K562 (cell line): ENCODE measurements around the gene VPS13C. TPM values are rescaled to one million over a fixed set of nuclear protein-coding genes. Genes with fewer than 3 reads are reported as not detected.

Experiments used
- ATAC-seq: fragments of 200-7000 bp; cut with Tn5 transposase; 3 replicates; pipeline ENCODE4 v1.9.1; 2020; ENCODE audit warnings: moderate library complexity
- BruUV-seq: library from RNA; stranded (reverse); fragments of 400-500 nt; replicated peaks from 2 replicates; lab custom pipeline; 2021; lab: Mats Ljungman, UMichigan
- CTCF ChIA-PET: fragments of 300-600 bp; formaldehyde crosslinking; extraction: SDS; loops from one replicate; lab custom pipeline; 2021; ENCODE audit warnings: low intra/inter-chr PET ratio; lab: Yijun Ruan, JAX
- POLR2A ChIA-PET: fragments of 300-600, 350-650 bp; sonication (Branson Sonifier 250); formaldehyde crosslinking; extraction: SDS; loops from one replicate; lab custom pipeline; 2021; ENCODE audit warnings: antibody characterized with exemption, inconsistent platforms; lab: Yijun Ruan, JAX
- DNase-seq, 4 experiments: peaks; one replicate each; pipeline versions ENCODE4 v3.0.0 to v3.0.0-alpha.2; 2011 to 2018; ENCODE audit warnings: low spot score in 3 of 4, mixed read lengths in 3 of 4; ENCODE audit errors: extremely low read depth in 1 of 4
- FAIRE-seq: peaks from 2 replicates; lab custom pipeline; 2011; peaks lifted over from hg19 to GRCh38; lab: Jason Lieb, UNC
- H2AFZ ChIP-seq: 2 replicates; pipeline ENCODE4 v1.6.0; 2011; ENCODE audit warnings: low read depth, low read length, control low read depth, inconsistent platforms
- H3K27ac ChIP-seq: fragments of 200-600 bp; 3 replicates; pipeline ENCODE4 v1.8.0; 2011; ENCODE audit warnings: low read depth, mild to moderate bottlenecking, control low read depth, inconsistent platforms, low read length, moderate library complexity, mixed read lengths; ENCODE audit errors: extremely low read depth
- H3K27me3 ChIP-seq, 2 experiments: fragments of 300-600 bp in 1 of 2; 2 replicates in 1 of 2; 3 replicates in 1 of 2; pipeline versions ENCODE4 v1.6.0 to v1.8.0; 2011; ENCODE audit warnings: inconsistent platforms in 2 of 2, low read length in 2 of 2, mild to moderate bottlenecking in 1 of 2, mixed read lengths in 1 of 2, moderate library complexity in 1 of 2; ENCODE audit not compliant: control insufficient read depth in 2 of 2, insufficient read depth in 2 of 2
- H3K36me3 ChIP-seq: fragments of 300-600 bp; 3 replicates; pipeline ENCODE4 v1.8.0; 2011; ENCODE audit warnings: mild to moderate bottlenecking, low read length, inconsistent platforms; ENCODE audit not compliant: control insufficient read depth, insufficient read depth
- H3K4me1 ChIP-seq, 2 experiments: fragments of 200-600 bp in 1 of 2; replicated peaks in 1 of 2; 2 replicates in 1 of 2; 3 replicates in 1 of 2; pipeline versions ENCODE4 v1.5.1 to v1.8.0; 2011; ENCODE audit warnings: inconsistent platforms in 2 of 2, low read length in 2 of 2, mild to moderate bottlenecking in 1 of 2, mixed read lengths in 1 of 2, moderate library complexity in 1 of 2; ENCODE audit not compliant: control insufficient read depth in 2 of 2, insufficient read depth in 2 of 2
- H3K4me2 ChIP-seq: 2 replicates; pipeline ENCODE4 v1.6.1; 2011; ENCODE audit warnings: low read length, control low read depth, inconsistent platforms, mixed read lengths; ENCODE audit not compliant: insufficient read depth
- H3K4me3 ChIP-seq: fragments of 200-600 bp; sonication (generic), shearing (Covaris generic); 2 replicates; pipeline ENCODE4 v1.5.1; 2016; ENCODE audit warnings: control low read depth, inconsistent platforms
- H3K79me2 ChIP-seq: fragments of 200-600 bp; 3 replicates; pipeline ENCODE4 v1.8.0; 2011; ENCODE audit warnings: low read length, inconsistent platforms; ENCODE audit not compliant: control insufficient read depth, insufficient read depth
- H3K9ac ChIP-seq, 2 experiments: 2 replicates each; pipeline versions ENCODE4 v1.6.0 to v1.6.1; 2011; ENCODE audit warnings: low read depth in 2 of 2, low read length in 2 of 2, control low read depth in 1 of 2, inconsistent platforms in 1 of 2, mild to moderate bottlenecking in 1 of 2, mixed read lengths in 1 of 2; ENCODE audit not compliant: insufficient read depth in 1 of 2
- H3K9me1 ChIP-seq: one replicate; pipeline ENCODE4 v1.6.0; 2011; ENCODE audit warnings: inconsistent platforms, mild to moderate bottlenecking, low read length, moderate library complexity; ENCODE audit not compliant: control insufficient read depth, insufficient read depth
- H3K9me3 ChIP-seq: replicated peaks from 2 replicates; pipeline ENCODE4 v1.5.1; 2011; ENCODE audit warnings: low read depth, low read length, inconsistent platforms; ENCODE audit not compliant: control insufficient read depth, insufficient read depth
- H4K20me1 ChIP-seq: replicated peaks from 2 replicates; pipeline ENCODE4 v1.6.1; 2011; ENCODE audit warnings: low read length, inconsistent platforms, mixed read lengths; ENCODE audit not compliant: control insufficient read depth, insufficient read depth
- PURB ChIP-seq: sonication (generic); formaldehyde crosslinking; IDR thresholded peaks from 2 replicates; pipeline ENCODE4 v1.9.0; 2021; ENCODE audit warnings: low read depth, mild to moderate bottlenecking, missing genetic modification reagents
- WGBS: fragments of 100-300 bp; shearing (Covaris generic); methylation state at CpG from one replicate; pipeline ENCODE4 v1.1.6; 2016; ENCODE audit warnings: low coverage, mixed read lengths; ENCODE audit not compliant: insufficient coverage; ENCODE audit errors: missing lambda C conversion rate; 5-methylcytosine and 5-hydroxymethylcytosine counted together
- in situ Hi-C: fragments of 300-500 bp; cut with MboI; formaldehyde crosslinking; loops from 4 replicates; pipeline ENCODE4 v1.15.0; 2018; ENCODE audit warnings: inconsistent platforms, mixed read lengths
- intact Hi-C: fragments of 100-400 bp; cut with micrococcal nuclease; formaldehyde crosslinking; loops from 2 replicates; pipeline ENCODE4 v1.14.2; 2022
- polyA plus RNA-seq, 8 experiments: library from polyadenylated mRNA; depleted of rRNA in 4 of 8; stranded (reverse) in 5 of 8; unstranded in 3 of 8; fragments of >200 nt; fragmentation: Nextera tagmentation in 2 of 8; fragmentation: Illumina TruSeq in 1 of 8; extraction: Ambion mirVana in 2 of 8; extraction: Trizol in 1 of 8; gene quantifications; 2 replicates each; pipeline versions ENCODE4 v1.2.1 to v1.2.3, GENCODE V29; 2011 to 2014; ENCODE audit warnings: inconsistent platforms in 1 of 8, missing spikeins in 1 of 8
- total RNA-seq, 7 experiments: library from RNA; depleted of rRNA in 6 of 7; stranded (reverse); fragments of >200 nt in 6 of 7; fragmentation: Illumina TruSeq in 2 of 7; extraction: Trizol in 2 of 7; gene quantifications; 2 replicates each; pipeline versions ENCODE4 v1.2.1 to v1.2.3, GENCODE V29; 2011 to 2021; ENCODE audit warnings: low replicate concordance in 1 of 7
- TF ChIP-seq, protein P1 (sequence below): fragments of 250-450 bp; sonication (Bioruptor Pico); IDR thresholded peaks from 2 replicates; pipeline ENCODE4 v1.8.0; 2021; ENCODE audit warnings: moderate library complexity, mild to moderate bottlenecking, inconsistent platforms
- TF ChIP-seq, protein P2 (sequence below): sonication (generic); formaldehyde crosslinking; IDR thresholded peaks from 2 replicates; pipeline ENCODE4 v1.9.0; 2022; ENCODE audit warnings: mild to moderate bottlenecking, missing genetic modification reagents

VPS13C gene
- total and polyA plus RNA-seq, 9 of the 15 experiments (the other 6 are each of a cell fraction or from before 2014, with no cell fraction given), result 5.2 to 32.3 (median 15.7) TPM

DNA sequence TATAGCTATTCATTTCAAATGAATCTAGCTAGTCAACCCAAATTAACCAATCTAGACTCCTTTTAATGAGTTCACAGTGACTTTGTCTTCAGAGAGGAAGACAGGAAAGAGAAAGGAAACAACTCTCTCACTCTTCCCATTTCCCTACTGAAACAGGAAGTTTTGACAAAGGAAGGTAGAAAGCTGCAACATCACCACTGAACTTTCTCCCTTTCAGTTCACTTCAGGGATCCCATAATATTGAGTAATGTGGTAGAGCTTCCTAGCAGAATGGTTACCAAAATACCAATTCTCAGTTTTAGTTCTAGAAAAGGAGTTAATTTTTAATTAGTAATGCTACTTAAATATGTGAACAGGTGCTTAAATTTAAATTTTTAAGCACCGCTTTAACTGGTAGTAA is 7.5 kb downstream of the VPS13C start:
- H3K4me3 ChIP-seq, result no peak overlapping the region
- BruUV-seq, result no TSS peak
- no peaks in the 10 kb centered on the region for H3K27me3 ChIP-seq
- DNase-seq, result no peak
- intact Hi-C loops (no loop called here), in situ Hi-C loops (no loop called here)
- no peaks in the 10 kb centered on the region for H3K36me3 ChIP-seq
- no peak overlapping the region for H3K9ac ChIP-seq
- WGBS, result 100% methylated on average over 1 of the region's 1 CpG
- peaks cover 8% of the 10 kb centered on the region for H4K20me1 ChIP-seq
- H3K9me1 ChIP-seq, result no peaks in the 10 kb centered on the region
- ATAC-seq, result no peak
- ChIA-PET POLR2A (no interaction called here), CTCF (no interaction called here)
- TF ChIP-seq, protein P1, sequence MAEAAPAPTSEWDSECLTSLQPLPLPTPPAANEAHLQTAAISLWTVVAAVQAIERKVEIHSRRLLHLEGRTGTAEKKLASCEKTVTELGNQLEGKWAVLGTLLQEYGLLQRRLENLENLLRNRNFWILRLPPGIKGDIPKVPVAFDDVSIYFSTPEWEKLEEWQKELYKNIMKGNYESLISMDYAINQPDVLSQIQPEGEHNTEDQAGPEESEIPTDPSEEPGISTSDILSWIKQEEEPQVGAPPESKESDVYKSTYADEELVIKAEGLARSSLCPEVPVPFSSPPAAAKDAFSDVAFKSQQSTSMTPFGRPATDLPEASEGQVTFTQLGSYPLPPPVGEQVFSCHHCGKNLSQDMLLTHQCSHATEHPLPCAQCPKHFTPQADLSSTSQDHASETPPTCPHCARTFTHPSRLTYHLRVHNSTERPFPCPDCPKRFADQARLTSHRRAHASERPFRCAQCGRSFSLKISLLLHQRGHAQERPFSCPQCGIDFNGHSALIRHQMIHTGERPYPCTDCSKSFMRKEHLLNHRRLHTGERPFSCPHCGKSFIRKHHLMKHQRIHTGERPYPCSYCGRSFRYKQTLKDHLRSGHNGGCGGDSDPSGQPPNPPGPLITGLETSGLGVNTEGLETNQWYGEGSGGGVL (CRISPR knock-in tag), result no peak
- TF ChIP-seq PURB (CRISPR knock-in tag), result no peak
- TF ChIP-seq, protein P2, sequence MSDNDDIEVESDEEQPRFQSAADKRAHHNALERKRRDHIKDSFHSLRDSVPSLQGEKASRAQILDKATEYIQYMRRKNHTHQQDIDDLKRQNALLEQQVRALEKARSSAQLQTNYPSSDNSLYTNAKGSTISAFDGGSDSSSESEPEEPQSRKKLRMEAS (CRISPR knock-in tag), result no peak
- H3K27ac ChIP-seq, result no peak overlapping the region
- no peaks in the 10 kb centered on the region for H3K9me3 ChIP-seq
- H3K4me1 ChIP-seq, result peaks cover 5 to 8% of the 10 kb centered on the region in 2 experiments; a peak in 2 of 5 replicates
- no peak overlapping the region for H2AFZ ChIP-seq
- FAIRE-seq, result no peak
- H3K79me2 ChIP-seq, result peaks cover 51% of the 10 kb centered on the region; the same call in 2 of the 3 replicates
- no peak overlapping the region for H3K4me2 ChIP-seq
